B cell (primary cell): ENCODE results near the gene PHF24. TPM values are rescaled to one million over a fixed set of nuclear protein-coding genes. Genes with fewer than 3 reads are reported as not detected.

Experiments used
- ATAC-seq: fragments of 200-7000 bp; cut with Tn5 transposase; one replicate; pipeline ENCODE4 v1.10.0; 2021; ENCODE audit warnings: low read depth, mild to moderate bottlenecking, moderate number of reproducible peaks, moderate library complexity
- CTCF ChIA-PET: fragments of 350-600 bp; sonication (Branson Sonifier 250); formaldehyde crosslinking; loops from one replicate; lab custom pipeline; 2021; ENCODE audit warnings: antibody characterized with exemption, inconsistent platforms; lab: Charles Lee
- POLR2A ChIA-PET: fragments of 350-600 bp; sonication (Branson Sonifier 250); formaldehyde crosslinking; loops from one replicate; lab custom pipeline; 2021; ENCODE audit warnings: antibody characterized with exemption; lab: Charles Lee
- DNase-seq: peaks from one replicate; pipeline ENCODE4 v3.0.0; 2013
- H2AFZ ChIP-seq: 2 replicates; pipeline ENCODE4 v1.6.1; 2012; ENCODE audit warnings: mild to moderate bottlenecking, low read depth, low read length; ENCODE audit not compliant: insufficient read depth, poor library complexity, severe bottlenecking
- H3K27ac ChIP-seq, 2 donors: 1 replicate in 1 of 2; 2 replicates in 1 of 2; pipeline ENCODE4 v1.5.1; 2012 to 2013; ENCODE audit warnings: low read length in 2 of 2, mild to moderate bottlenecking in 2 of 2, moderate library complexity in 1 of 2
- H3K27me3 ChIP-seq, 4 experiments: fragments of 200-600 bp in 1 of 4; sonication (generic) in 1 of 4; replicated peaks in 1 of 4; 1 replicate in 2 of 4; 2 replicates in 2 of 4; pipeline versions ENCODE4 v1.6.1 to v1.7.0; 2013 to 2016; ENCODE audit warnings: low read length in 3 of 4, mild to moderate bottlenecking in 2 of 4, mixed read lengths in 1 of 4, moderate library complexity in 1 of 4; ENCODE audit not compliant: insufficient read depth in 4 of 4, control insufficient read depth in 3 of 4; ENCODE audit errors: control extremely low read depth in 1 of 4
- H3K36me3 ChIP-seq, 2 experiments: replicated peaks in 1 of 2; 1 replicate in 1 of 2; 2 replicates in 1 of 2; pipeline versions ENCODE4 v1.6.1 to v1.7.1; 2013; ENCODE audit warnings: low read length in 1 of 2; ENCODE audit not compliant: insufficient read depth in 2 of 2, control insufficient read depth in 1 of 2; ENCODE audit errors: control extremely low read depth in 1 of 2, extremely low read depth in 1 of 2
- H3K4me1 ChIP-seq, 2 donors: fragments of 200-600 bp in 1 of 2; sonication (generic) in 1 of 2; 1 replicate in 1 of 2; 2 replicates in 1 of 2; pipeline versions ENCODE4 v1.5.1 to v1.6.1; 2013 to 2017; ENCODE audit warnings: low read length in 2 of 2; ENCODE audit not compliant: control insufficient read depth in 2 of 2, insufficient read depth in 2 of 2
- H3K4me2 ChIP-seq: replicated peaks from 2 replicates; pipeline ENCODE3; 2012; ENCODE audit warnings: mild to moderate bottlenecking, low read depth, low read length; ENCODE audit not compliant: poor library complexity, severe bottlenecking
- H3K4me3 ChIP-seq, 5 experiments: fragments of 200-600 bp in 1 of 5; sonication (generic) in 1 of 5; 1 replicate in 3 of 5; 2 replicates in 2 of 5; pipeline versions ENCODE4 v1.5.1 to v1.7.0; 2011 to 2016; ENCODE audit warnings: low read length in 4 of 5, mild to moderate bottlenecking in 4 of 5, low read depth in 2 of 5, control low read depth in 1 of 5, moderate library complexity in 1 of 5; ENCODE audit not compliant: insufficient read depth in 1 of 5; ENCODE audit errors: control extremely low read depth in 1 of 5, extremely low read depth in 1 of 5
- H3K79me2 ChIP-seq: fragments of 200-600 bp; sonication (generic); one replicate; pipeline ENCODE4 v1.6.0; 2016; ENCODE audit warnings: low read length; ENCODE audit not compliant: control insufficient read depth, insufficient read depth
- H3K9ac ChIP-seq: fragments of 200-600 bp; sonication (generic); 2 replicates; pipeline ENCODE4 v1.6.1; 2017; ENCODE audit warnings: mild to moderate bottlenecking, low read length, moderate library complexity
- H3K9me3 ChIP-seq, 3 donors: one replicate each; pipeline versions ENCODE4 v1.6.1 to v1.7.1; 2013; ENCODE audit warnings: low read length in 2 of 3; ENCODE audit not compliant: control insufficient read depth in 2 of 3, insufficient read depth in 1 of 3; ENCODE audit errors: control extremely low read depth in 1 of 3
- H4K20me1 ChIP-seq: 2 replicates; pipeline ENCODE4 v1.6.0; 2012; ENCODE audit warnings: mild to moderate bottlenecking, low read length; ENCODE audit not compliant: insufficient read depth, control insufficient read depth, poor library complexity, severe bottlenecking
- H3K27ac Mint-ChIP-seq: one replicate; pipeline ENCODE4 v1.8.0; 2021; ENCODE audit warnings: mixed read lengths
- H3K27me3 Mint-ChIP-seq: one replicate; pipeline ENCODE4 v1.8.0; 2021; ENCODE audit warnings: mixed read lengths
- H3K4me1 Mint-ChIP-seq: one replicate; pipeline ENCODE4 v1.8.0; 2021; ENCODE audit warnings: mixed read lengths
- H3K4me3 Mint-ChIP-seq: one replicate; pipeline ENCODE4 v1.8.0; 2021; ENCODE audit warnings: mixed read lengths
- H3K9me3 Mint-ChIP-seq: one replicate; pipeline ENCODE4 v1.8.0; 2022; ENCODE audit warnings: mixed read lengths; ENCODE audit not compliant: insufficient read depth
- EZH2 ChIP-seq: IDR thresholded peaks from 2 replicates; pipeline ENCODE4 v1.6.1; 2012; ENCODE audit warnings: borderline replicate concordance, low read depth, mild to moderate bottlenecking, moderate library complexity, low read length; ENCODE audit not compliant: insufficient read depth, poor library complexity, severe bottlenecking
- WGBS: methylation state at CpG from one replicate; pipeline ENCODE4 v1.1.5; 2013; ENCODE audit warnings: missing lambda C conversion rate; ENCODE audit not compliant: insufficient coverage; 5-methylcytosine and 5-hydroxymethylcytosine counted together
- intact Hi-C: fragments of 100-400 bp; cut with micrococcal nuclease; formaldehyde crosslinking; loops from one replicate; pipeline ENCODE4 v1.10.0; 2022
- polyA plus RNA-seq: library from polyadenylated mRNA; depleted of rRNA; stranded (reverse); fragments of >200 nt; gene quantifications from 2 replicates; pipeline ENCODE4 v1.2.3, GENCODE V29; 2012
- total RNA-seq, 2 donors: library from RNA; stranded (reverse); fragments of 120-200 nt in 1 of 2; gene quantifications; 1 replicate in 1 of 2; 2 replicates in 1 of 2; pipeline versions ENCODE4 v1.2.3 to v1.2.4, GENCODE V29; 2013 to 2022
- TF ChIP-seq, protein P1 (sequence below): fragments of 200-600 bp; IDR thresholded peaks from one replicate; pipeline ENCODE4 v1.8.0; 2022; ENCODE audit warnings: antibody characterized with exemption, mild to moderate bottlenecking

PHF24 gene
- total and polyA plus RNA-seq, 2 donors (not counting 1 experiment from before 2014, with no cell fraction given), result not detected

DNA sequence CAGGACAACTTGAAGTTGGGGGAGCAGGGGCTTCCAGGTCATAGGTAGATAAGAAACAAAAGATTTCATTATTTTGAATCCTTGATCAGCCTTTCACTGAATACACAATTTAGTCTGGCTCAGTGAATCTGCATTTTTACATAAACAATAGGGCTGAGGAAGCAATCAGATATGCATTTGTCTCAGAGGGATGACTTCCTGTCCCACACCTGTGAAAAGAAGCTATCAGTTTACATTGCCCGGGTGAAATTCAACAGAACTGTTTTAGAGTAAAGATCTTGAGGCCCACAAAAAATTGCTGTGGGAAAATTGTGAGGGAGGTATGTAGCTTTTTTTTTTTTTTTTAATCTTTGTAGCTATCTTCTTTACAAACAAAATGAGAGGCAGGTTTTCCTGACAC lies 69.8 kb downstream of the PHF24 start:
- WGBS, result no CpG with 5 or more reads among the region's 1 CpG
- Mint-ChIP-seq H3K4me1 (peaks cover 10% of the 10 kb centered on the region), H3K9me3 (no peaks in the 10 kb centered on the region), H3K27ac (no peak overlapping the region), H3K27me3 (no peaks in the 10 kb centered on the region), H3K4me3 (no peak overlapping the region)
- Histone ChIP-seq H3K4me1 (peaks cover 4 to 5% of the 10 kb centered on the region in 2 donors), H4K20me1 (no peaks in the 10 kb centered on the region), H3K79me2 (no peaks in the 10 kb centered on the region), H2AFZ (no peak overlapping the region), H3K4me2 (no peak overlapping the region), H3K4me3 (no peak overlapping the region), H3K27me3 (no peaks in the 10 kb centered on the region), H3K9ac (no peak overlapping the region), H3K9me3 (no peaks in the 10 kb centered on the region), H3K27ac (no peak overlapping the region), H3K36me3 (peaks cover 0 to 2% of the 10 kb centered on the region in 2 experiments)
- POLR2A ChIA-PET, result no interaction called here
- CTCF ChIA-PET, result interaction anchor here (0.9 to 1.5 kb wide), 3 partner anchors 24 to 55 kb away, joined by 3 to 4 read pairs (median 3); no protein-coding TSS in a partner anchor
- TF ChIP-seq, protein P1, sequence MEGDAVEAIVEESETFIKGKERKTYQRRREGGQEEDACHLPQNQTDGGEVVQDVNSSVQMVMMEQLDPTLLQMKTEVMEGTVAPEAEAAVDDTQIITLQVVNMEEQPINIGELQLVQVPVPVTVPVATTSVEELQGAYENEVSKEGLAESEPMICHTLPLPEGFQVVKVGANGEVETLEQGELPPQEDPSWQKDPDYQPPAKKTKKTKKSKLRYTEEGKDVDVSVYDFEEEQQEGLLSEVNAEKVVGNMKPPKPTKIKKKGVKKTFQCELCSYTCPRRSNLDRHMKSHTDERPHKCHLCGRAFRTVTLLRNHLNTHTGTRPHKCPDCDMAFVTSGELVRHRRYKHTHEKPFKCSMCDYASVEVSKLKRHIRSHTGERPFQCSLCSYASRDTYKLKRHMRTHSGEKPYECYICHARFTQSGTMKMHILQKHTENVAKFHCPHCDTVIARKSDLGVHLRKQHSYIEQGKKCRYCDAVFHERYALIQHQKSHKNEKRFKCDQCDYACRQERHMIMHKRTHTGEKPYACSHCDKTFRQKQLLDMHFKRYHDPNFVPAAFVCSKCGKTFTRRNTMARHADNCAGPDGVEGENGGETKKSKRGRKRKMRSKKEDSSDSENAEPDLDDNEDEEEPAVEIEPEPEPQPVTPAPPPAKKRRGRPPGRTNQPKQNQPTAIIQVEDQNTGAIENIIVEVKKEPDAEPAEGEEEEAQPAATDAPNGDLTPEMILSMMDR, result no peak
- TF ChIP-seq EZH2, result no peak
- DNase-seq (no peak), ATAC-seq (no peak)
- intact Hi-C loops, result no loop called here

DNA sequence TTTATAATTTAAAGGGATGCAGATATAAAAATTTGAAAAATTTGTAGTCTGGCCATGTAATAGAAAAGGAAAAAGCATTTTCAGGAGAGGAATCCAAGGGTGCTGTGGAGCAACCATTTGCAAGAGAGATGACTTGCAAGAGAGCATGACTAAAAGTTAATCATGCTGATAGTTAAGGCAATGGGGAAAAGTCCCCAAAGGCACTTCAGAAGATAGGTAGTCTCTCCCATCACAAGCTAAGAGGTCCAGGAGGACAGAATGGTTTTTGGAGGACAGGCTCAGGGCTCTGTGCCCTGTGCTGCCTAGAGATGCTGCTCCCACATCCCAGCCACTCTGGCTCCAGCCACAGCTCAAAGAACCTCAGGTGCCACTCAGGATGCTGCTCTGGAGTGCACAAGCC lies 70.3 kb downstream of the PHF24 start:
- no peaks in the 10 kb centered on the region for H3K79me2 ChIP-seq
- Mint-ChIP-seq H3K27me3 (no peaks in the 10 kb centered on the region), H3K9me3 (no peaks in the 10 kb centered on the region), H3K27ac (no peak overlapping the region), H3K4me1 (peaks cover 9% of the 10 kb centered on the region), H3K4me3 (no peak overlapping the region)
- no peaks in the 10 kb centered on the region for H3K9me3 ChIP-seq
- ATAC-seq (no peak), DNase-seq (no peak)
- H3K27me3 ChIP-seq, result no peaks in the 10 kb centered on the region
- intact Hi-C loops, result no loop called here
- POLR2A ChIA-PET, result no interaction called here
- peaks cover 3 to 4% of the 10 kb centered on the region in 2 donors for H3K4me1 ChIP-seq
- H4K20me1 ChIP-seq, result no peaks in the 10 kb centered on the region
- H2AFZ ChIP-seq, result no peak overlapping the region
- no peak overlapping the region for H3K4me3 ChIP-seq
- peaks cover 0 to 2% of the 10 kb centered on the region in 2 experiments for H3K36me3 ChIP-seq
- TF ChIP-seq, protein P1, result no peak
- no peak for TF ChIP-seq EZH2
- CTCF ChIA-PET, result interaction anchor here (0.9 to 1.5 kb wide), 2 partner anchors 43 to 55 kb away, joined by 3 read pairs; no protein-coding TSS in a partner anchor
- no peak overlapping the region for H3K4me2 ChIP-seq
- H3K27ac ChIP-seq, result no peak overlapping the region
- no peak overlapping the region for H3K9ac ChIP-seq
